ENCODE data around the gene AKAP9.

DNA sequence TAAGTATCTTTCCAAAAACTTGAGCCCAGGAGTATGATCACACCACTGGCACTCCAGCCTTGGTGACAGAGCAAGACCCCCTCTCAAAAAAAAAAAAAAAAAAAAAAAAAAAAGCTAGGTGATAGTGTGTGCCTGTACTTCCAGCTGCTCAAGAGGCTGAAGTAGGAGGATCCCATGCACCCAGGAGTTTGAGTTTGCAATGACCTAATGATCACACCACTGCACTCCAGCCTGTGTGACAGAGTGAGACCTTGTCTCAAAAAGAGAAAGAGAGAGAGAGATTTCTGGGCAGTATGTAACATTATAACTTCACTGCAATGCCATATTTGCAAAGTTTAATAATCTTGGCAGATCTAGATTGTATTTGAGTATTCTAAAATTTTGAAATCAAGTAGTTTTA lies 47.6 kb downstream of the AKAP9 start:
- TF ChIP-seq, protein P1, sequence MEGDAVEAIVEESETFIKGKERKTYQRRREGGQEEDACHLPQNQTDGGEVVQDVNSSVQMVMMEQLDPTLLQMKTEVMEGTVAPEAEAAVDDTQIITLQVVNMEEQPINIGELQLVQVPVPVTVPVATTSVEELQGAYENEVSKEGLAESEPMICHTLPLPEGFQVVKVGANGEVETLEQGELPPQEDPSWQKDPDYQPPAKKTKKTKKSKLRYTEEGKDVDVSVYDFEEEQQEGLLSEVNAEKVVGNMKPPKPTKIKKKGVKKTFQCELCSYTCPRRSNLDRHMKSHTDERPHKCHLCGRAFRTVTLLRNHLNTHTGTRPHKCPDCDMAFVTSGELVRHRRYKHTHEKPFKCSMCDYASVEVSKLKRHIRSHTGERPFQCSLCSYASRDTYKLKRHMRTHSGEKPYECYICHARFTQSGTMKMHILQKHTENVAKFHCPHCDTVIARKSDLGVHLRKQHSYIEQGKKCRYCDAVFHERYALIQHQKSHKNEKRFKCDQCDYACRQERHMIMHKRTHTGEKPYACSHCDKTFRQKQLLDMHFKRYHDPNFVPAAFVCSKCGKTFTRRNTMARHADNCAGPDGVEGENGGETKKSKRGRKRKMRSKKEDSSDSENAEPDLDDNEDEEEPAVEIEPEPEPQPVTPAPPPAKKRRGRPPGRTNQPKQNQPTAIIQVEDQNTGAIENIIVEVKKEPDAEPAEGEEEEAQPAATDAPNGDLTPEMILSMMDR (IDR thresholded peaks at IDR 0.05) = no peak
- TF ChIP-seq POLR2A (IDR thresholded peaks at IDR 0.05) = no peak
- TF ChIP-seq POLR2AphosphoS5 (IDR thresholded peaks at IDR 0.05; ENCODE audit: insufficient read depth in 1 of 2, low read depth in 1 of 2) = no peak
